Endothelial cell of umbilical vein (primary cell): Measurements from ENCODE around the gene MED12L. TPM values are rescaled to one million over a fixed set of nuclear protein-coding genes. Genes with fewer than 3 reads are reported as not detected.

Source experiments
- BruUV-seq: library from RNA; stranded (reverse); fragments of 400-500 nt; replicated peaks from 2 replicates; lab custom pipeline; 2021; lab: Mats Ljungman, UMichigan
- CTCF ChIA-PET: fragments of 300-600, 350-600 bp; sonication (Branson Sonifier 250); formaldehyde crosslinking; loops from one replicate; lab custom pipeline; 2021; ENCODE audit warnings: antibody characterized with exemption, inconsistent platforms; lab: Charles Lee
- POLR2A ChIA-PET: fragments of 300-600, 350-600 bp; sonication (Branson Sonifier 250); formaldehyde crosslinking; loops from one replicate; lab custom pipeline; 2021; ENCODE audit warnings: antibody characterized with exemption, inconsistent platforms; lab: Charles Lee
- DNase-seq: peaks from one replicate; pipeline ENCODE4 v3.0.0-alpha.2; 2011; ENCODE audit warnings: low read depth, low spot score
- FAIRE-seq: peaks from 2 replicates; lab custom pipeline; 2011; peaks lifted over from hg19 to GRCh38; lab: Jason Lieb, UNC
- H2AFZ ChIP-seq: 2 replicates; pipeline ENCODE4 v1.6.0; 2012; ENCODE audit warnings: low read depth, low read length, control low read depth, inconsistent platforms
- H3K27ac ChIP-seq: 2 replicates; pipeline ENCODE4 v1.5.1; 2011; ENCODE audit warnings: low read depth, mild to moderate bottlenecking, control low read depth, low read length, moderate library complexity; ENCODE audit not compliant: insufficient read depth
- H3K27me3 ChIP-seq, 2 experiments: 2 replicates each; pipeline versions ENCODE4 v1.6.0 to v1.6.1; 2011; ENCODE audit warnings: low read length in 2 of 2, mixed read lengths in 1 of 2; ENCODE audit not compliant: control insufficient read depth in 2 of 2, insufficient read depth in 2 of 2
- H3K36me3 ChIP-seq, 2 experiments: 2 replicates in 1 of 2; 3 replicates in 1 of 2; pipeline ENCODE4 v1.5.1; 2011; ENCODE audit warnings: low read length in 2 of 2, mild to moderate bottlenecking in 1 of 2, moderate library complexity in 1 of 2; ENCODE audit not compliant: control insufficient read depth in 2 of 2, insufficient read depth in 2 of 2; ENCODE audit errors: extremely low read depth in 1 of 2
- H3K4me1 ChIP-seq: 3 replicates; pipeline ENCODE4 v1.5.1; 2011; ENCODE audit warnings: mild to moderate bottlenecking, low read length; ENCODE audit not compliant: control insufficient read depth, insufficient read depth; ENCODE audit errors: extremely low read depth
- H3K4me2 ChIP-seq: 2 replicates; pipeline ENCODE4 v1.6.1; 2011; ENCODE audit warnings: low read length, control low read depth, mixed read lengths; ENCODE audit not compliant: insufficient read depth
- H3K4me3 ChIP-seq, 3 experiments: fragments of 200-600 bp in 1 of 3; sonication (generic), shearing (Covaris generic) in 1 of 3; replicated peaks in 1 of 3; 2 replicates each; pipeline ENCODE4 v1.5.1; 2011 to 2016; ENCODE audit warnings: control low read depth in 3 of 3, low read length in 3 of 3, mild to moderate bottlenecking in 2 of 3, inconsistent platforms in 1 of 3, low read depth in 1 of 3, moderate library complexity in 1 of 3; ENCODE audit not compliant: insufficient read depth in 1 of 3
- H3K79me2 ChIP-seq: 2 replicates; pipeline ENCODE4 v1.6.0; 2012; ENCODE audit warnings: low read length, inconsistent platforms; ENCODE audit not compliant: control insufficient read depth, insufficient read depth
- H3K9ac ChIP-seq: replicated peaks from 2 replicates; pipeline ENCODE3; 2011; ENCODE audit warnings: low read length, control low read depth; ENCODE audit not compliant: insufficient read depth; ENCODE audit errors: extremely low read depth
- H3K9me1 ChIP-seq: replicated peaks from 3 replicates; pipeline ENCODE4 v1.6.0; 2011; ENCODE audit warnings: mild to moderate bottlenecking, low read length; ENCODE audit not compliant: control insufficient read depth, insufficient read depth; ENCODE audit errors: extremely low read depth
- H3K9me3 ChIP-seq: replicated peaks from 2 replicates; pipeline ENCODE4 v1.5.1; 2012; ENCODE audit warnings: low read length, inconsistent platforms; ENCODE audit not compliant: control insufficient read depth, insufficient read depth
- H4K20me1 ChIP-seq: replicated peaks from 2 replicates; pipeline ENCODE3; 2011; ENCODE audit warnings: mild to moderate bottlenecking, low read length; ENCODE audit not compliant: control insufficient read depth, insufficient read depth; ENCODE audit errors: extremely low read depth
- CTCF ChIP-seq, 2 donors: IDR thresholded peaks; 1 replicate in 1 of 2; 2 replicates in 1 of 2; pipeline ENCODE4 v1.5.1; 2011; ENCODE audit warnings: low read length in 2 of 2, mild to moderate bottlenecking in 2 of 2, moderate library complexity in 2 of 2, control low read depth in 1 of 2, inconsistent platforms in 1 of 2, low read depth in 1 of 2; ENCODE audit not compliant: insufficient read depth in 1 of 2; ENCODE audit errors: extremely low read depth in 1 of 2
- EZH2 ChIP-seq: IDR thresholded peaks from 2 replicates; pipeline ENCODE4 v1.6.1; 2012; ENCODE audit warnings: borderline replicate concordance, low read depth, mild to moderate bottlenecking, moderate library complexity, low read length, inconsistent platforms; ENCODE audit not compliant: severe bottlenecking
- dilution Hi-C: fragments of 300-500 bp; cut with MboI; formaldehyde crosslinking; loops from one replicate; pipeline ENCODE4 v1.15.0; 2019; ENCODE audit warnings: low sequenced_read_pairs; ENCODE audit not compliant: extremely low pct_ligation_motif_present
- intact Hi-C: fragments of 100-400 bp; cut with micrococcal nuclease; formaldehyde crosslinking; loops from one replicate; pipeline ENCODE4 v1.10.0; 2022
- polyA plus RNA-seq, 4 experiments: library from polyadenylated mRNA; depleted of rRNA in 3 of 4; stranded (reverse) in 3 of 4; unstranded in 1 of 4; fragments of >200 nt; gene quantifications; 2 replicates each; pipeline versions ENCODE4 v1.2.1 to v1.2.3, GENCODE V29; 2011 to 2012; ENCODE audit warnings: missing spikeins in 1 of 4
- total RNA-seq: library from RNA; stranded (reverse); gene quantifications from 2 replicates; pipeline ENCODE4 v1.2.3, GENCODE V29; 2021

Gene MED12L
- total and polyA plus RNA-seq, 2 donors (not counting 3 experiments of a cell fraction or from before 2014, with no cell fraction given), result 0.03 to 0.27 TPM

DNA sequence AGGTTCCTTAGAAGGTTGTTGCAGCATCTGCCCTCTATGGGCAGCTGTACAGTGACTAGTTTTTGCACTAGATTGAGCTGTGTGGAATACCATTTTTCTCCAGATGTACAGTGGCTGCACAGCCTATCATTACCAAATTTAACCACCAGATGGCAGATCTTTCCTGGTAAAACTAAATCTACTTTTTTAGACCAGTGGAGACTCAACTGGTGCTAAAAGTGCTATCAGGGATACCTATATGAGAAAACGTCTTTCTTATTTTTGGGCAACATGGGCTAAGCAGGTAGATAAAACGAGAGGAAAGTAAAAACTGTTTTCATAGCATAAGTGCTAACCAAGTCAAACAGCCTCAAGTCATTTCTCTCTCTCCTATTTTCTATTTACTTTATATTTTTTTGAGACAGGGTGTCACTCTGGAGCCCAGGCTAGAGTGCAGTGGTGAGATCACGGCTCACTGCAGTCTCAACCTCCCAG is 354.2 kb downstream of the MED12L start:
- dilution Hi-C loops, result no loop called here
- intact Hi-C loops, result loop anchor here (1.0 to 5.0 kb wide), 3 partner anchors 212 to 479 kb away; no protein-coding TSS in a partner anchor

More for the DNA sequence above, 354.2 kb downstream of the MED12L start:
- no peaks in the 10 kb centered on the region for H3K27me3 ChIP-seq
- H3K4me1 ChIP-seq, result no peaks in the 10 kb centered on the region
- no peaks in the 10 kb centered on the region for H3K79me2 ChIP-seq
- no peak overlapping the region for H2AFZ ChIP-seq
- peak; percentile 80 for FAIRE-seq
- no peaks in the 10 kb centered on the region for H3K36me3 ChIP-seq
- H3K9ac ChIP-seq, result no peak overlapping the region
- DNase-seq, result peak; percentile 65
- H3K4me3 ChIP-seq, result no peak overlapping the region
- ChIA-PET POLR2A (interaction anchor here (0.6 kb wide), 1 partner anchor 399 kb away, joined by 3 read pairs; no protein-coding TSS in a partner anchor), CTCF (interaction anchor here (0.6 to 5.8 kb wide), 15 partner anchors 9 to 486 kb away, joined by 3 to 145 read pairs (median 4); partner anchors contain the start of gene IGSF10)
- no peaks in the 10 kb centered on the region for H4K20me1 ChIP-seq
- H3K4me2 ChIP-seq, result no peak overlapping the region
- no peaks in the 10 kb centered on the region for H3K9me3 ChIP-seq
- TF ChIP-seq CTCF (IDR thresholded peaks at IDR 0.05; ENCODE audit: extremely low read depth in 1 of 2, insufficient read depth in 1 of 2, low read depth in 1 of 2, low read length in 2 of 2) (peak; percentile 45 to 51), EZH2 (no peak)
- H3K27ac ChIP-seq, result no peak overlapping the region
- no TSS peak for BruUV-seq
- H3K9me1 ChIP-seq, result no peaks in the 10 kb centered on the region
